Middle frontal gyrus (tissue), 1 donor: Measurements from ENCODE around the gene CAMP.
A peak's percentile ranks its signal among the peaks of the same experiment; 100 is the strongest.
"Not testable (repeated sequence)": the region's sequence is repeated elsewhere in the genome, so short reads cannot be mapped to it uniquely, and the experiment has no call there.

Experiments used
- DNase-seq: peaks from one replicate; pipeline ENCODE4 v3.0.0-alpha.2; 2015; ENCODE audit warnings: low spot score; ENCODE audit errors: extremely low spot score

CAMP gene

GRCh38 chr3:48256557-48256956 is 33.3 kb downstream of the CAMP start:
- DNase-seq, result no peak

- DNase-seq, result no peak
Observed at GRCh38 chr3:48258530-48258929, 35.2 kb downstream of the CAMP start.

- no peak for DNase-seq
Observed at GRCh38 chr3:48267782-48268181, 44.5 kb downstream of the CAMP start.

- DNase-seq, result no peak
Observed at GRCh38 chr3:48268381-48268935, 45.2 kb downstream of the CAMP start.

GRCh38 chr3:48268936-48269561 is 45.8 kb downstream of the CAMP start:
- peak; percentile 42 for DNase-seq

GRCh38 chr3:48269592-48269991 is 46.3 kb downstream of the CAMP start:
- DNase-seq, result no peak

- DNase-seq, result no peak
Observed at GRCh38 chr3:48270306-48270705, 47.0 kb downstream of the CAMP start.

- not testable (repeated sequence) for DNase-seq
Observed at GRCh38 chr3:48271223-48271622, 47.9 kb downstream of the CAMP start.

- no peak for DNase-seq
Observed at GRCh38 chr3:48271763-48272498, 48.6 kb downstream of the CAMP start.

- no peak for DNase-seq
Observed at GRCh38 chr3:48273594-48274211, 50.4 kb downstream of the CAMP start.

- no peak for DNase-seq
Observed at GRCh38 chr3:48274452-48274851, 51.2 kb downstream of the CAMP start.
